Keratinocyte (primary cell): ENCODE results near the gene CCDC40. TPM values are rescaled to one million over a fixed set of nuclear protein-coding genes. Genes with fewer than 3 reads are reported as not detected.

Source experiments
- DNase-seq: peaks from one replicate; pipeline ENCODE4 v3.0.0-alpha.2; 2011; ENCODE audit warnings: low read depth, missing footprints, low spot score
- FAIRE-seq: peaks from 2 replicates; lab custom pipeline; 2011; peaks lifted over from hg19 to GRCh38; lab: Jason Lieb, UNC
- H2AFZ ChIP-seq: 2 replicates; pipeline ENCODE4 v1.6.0; 2012; ENCODE audit warnings: low read length, control low read depth, inconsistent platforms; ENCODE audit not compliant: control insufficient read depth
- H3K27ac ChIP-seq: 2 replicates; pipeline ENCODE4 v1.5.1; 2011; ENCODE audit warnings: low read length; ENCODE audit not compliant: control insufficient read depth, insufficient read depth
- H3K27me3 ChIP-seq: 3 replicates; pipeline ENCODE4 v1.6.0; 2011; ENCODE audit warnings: low read length; ENCODE audit not compliant: control insufficient read depth, insufficient read depth; ENCODE audit errors: extremely low read depth
- H3K36me3 ChIP-seq, 2 experiments: 2 replicates in 1 of 2; 3 replicates in 1 of 2; pipeline ENCODE4 v1.5.1; 2011; ENCODE audit warnings: low read length in 2 of 2, mild to moderate bottlenecking in 1 of 2; ENCODE audit not compliant: control insufficient read depth in 2 of 2, insufficient read depth in 2 of 2; ENCODE audit errors: extremely low read depth in 1 of 2
- H3K4me1 ChIP-seq: 3 replicates; pipeline ENCODE4 v1.5.1; 2011; ENCODE audit warnings: low read length; ENCODE audit not compliant: control insufficient read depth, insufficient read depth; ENCODE audit errors: extremely low read depth
- H3K4me2 ChIP-seq: 3 replicates; pipeline ENCODE4 v1.6.0; 2011; ENCODE audit warnings: low read depth, low read length; ENCODE audit not compliant: control insufficient read depth, insufficient read depth; ENCODE audit errors: extremely low read depth
- H3K4me3 ChIP-seq, 3 experiments: fragments of 200-600 bp in 1 of 3; sonication (generic) in 1 of 3; 2 replicates in 2 of 3; 3 replicates in 1 of 3; pipeline ENCODE4 v1.5.1; 2011 to 2016; ENCODE audit warnings: low read length in 3 of 3, mild to moderate bottlenecking in 3 of 3, control low read depth in 2 of 3, inconsistent platforms in 1 of 3, low read depth in 1 of 3, mixed read lengths in 1 of 3, mixed run types in 1 of 3, moderate library complexity in 1 of 3; ENCODE audit not compliant: control insufficient read depth in 2 of 3, insufficient read depth in 2 of 3; ENCODE audit errors: extremely low read depth in 1 of 3
- H3K79me2 ChIP-seq: 2 replicates; pipeline ENCODE4 v1.6.0; 2012; ENCODE audit warnings: low read length; ENCODE audit not compliant: control insufficient read depth, insufficient read depth
- H3K9ac ChIP-seq: 3 replicates; pipeline ENCODE4 v1.6.0; 2011; ENCODE audit warnings: low read length; ENCODE audit not compliant: control insufficient read depth, insufficient read depth; ENCODE audit errors: extremely low read depth
- H3K9me1 ChIP-seq: 3 replicates; pipeline ENCODE4 v1.6.0; 2011; ENCODE audit warnings: low read length; ENCODE audit not compliant: control insufficient read depth, insufficient read depth; ENCODE audit errors: extremely low read depth
- H3K9me3 ChIP-seq: 2 replicates; pipeline ENCODE4 v1.5.1; 2012; ENCODE audit warnings: low read depth, low read length; ENCODE audit not compliant: control insufficient read depth
- H4K20me1 ChIP-seq: 3 replicates; pipeline ENCODE4 v1.6.0; 2011; ENCODE audit warnings: low read length; ENCODE audit not compliant: control insufficient read depth, insufficient read depth; ENCODE audit errors: extremely low read depth
- EZH2 ChIP-seq: IDR thresholded peaks from one replicate; pipeline ENCODE4 v1.6.1; 2012; ENCODE audit warnings: inconsistent platforms, mild to moderate bottlenecking, low read length, moderate library complexity
- dilution Hi-C: fragments of 300-500 bp; cut with MboI; formaldehyde crosslinking; loops from one replicate; pipeline ENCODE4 v1.7.0; 2020; ENCODE audit warnings: low sequenced_read_pairs; ENCODE audit not compliant: extremely low pct_ligation_motif_present
- polyA plus RNA-seq, 5 experiments: library from polyadenylated mRNA; depleted of rRNA in 3 of 5; stranded (reverse) in 3 of 5; stranded (forward) in 1 of 5; unstranded in 1 of 5; fragments of >200 nt; gene quantifications; 1 replicate in 1 of 5; 2 replicates in 3 of 5; 3 replicates in 1 of 5; pipeline versions ENCODE4 v1.2.1 to v1.2.3, GENCODE V29; 2011 to 2012; ENCODE audit warnings: missing spikeins in 2 of 5, low read depth in 1 of 5, low replicate concordance in 1 of 5
- TF ChIP-seq, protein P1 (sequence below), 3 experiments: IDR thresholded peaks in 1 of 3; conservative IDR thresholded peaks in 1 of 3; optimal IDR thresholded peaks in 1 of 3; 2 replicates in 2 of 3; 3 replicates in 1 of 3; pipeline versions ENCODE3 to v1.5.1; 2011; ENCODE audit warnings: low read length in 3 of 3, mild to moderate bottlenecking in 3 of 3, moderate library complexity in 2 of 3, control low read depth in 1 of 3, inconsistent platforms in 1 of 3; ENCODE audit not compliant: insufficient read depth in 2 of 3; ENCODE audit errors: extremely low read depth in 1 of 3

Gene CCDC40
- polyA plus RNA-seq, 1 donor (not counting 4 experiments of a cell fraction or from before 2014, with no cell fraction given), result 2.4 TPM

DNA sequence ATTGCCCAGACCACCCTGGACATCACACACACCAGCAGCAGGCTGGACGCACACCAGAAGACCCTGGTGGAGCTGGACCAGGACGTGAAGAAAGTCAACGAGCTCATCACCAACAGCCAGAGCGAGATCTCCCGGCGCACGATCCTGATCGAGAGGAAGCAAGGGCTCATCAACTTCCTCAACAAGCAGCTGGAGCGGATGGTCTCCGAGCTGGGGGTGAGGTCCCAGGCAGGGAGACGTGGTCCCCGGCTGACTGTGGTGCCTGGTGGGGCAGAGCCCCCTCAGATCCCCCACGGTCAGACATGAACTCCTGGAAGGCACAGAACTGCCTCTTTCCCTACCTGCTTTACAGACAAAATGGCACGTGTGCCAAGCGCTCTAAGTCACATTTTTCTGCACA lies 48.3 kb downstream of the CCDC40 start:
- DNase-seq (no peak), FAIRE-seq (no peak)
- no peak overlapping the region for H3K27ac ChIP-seq
- no peak overlapping the region for H2AFZ ChIP-seq
- no peaks in the 10 kb centered on the region for H4K20me1 ChIP-seq
- H3K9ac ChIP-seq, result no peak overlapping the region
- no peaks in the 10 kb centered on the region for H3K4me1 ChIP-seq
- TF ChIP-seq EZH2, result no peak
- TF ChIP-seq, protein P1, sequence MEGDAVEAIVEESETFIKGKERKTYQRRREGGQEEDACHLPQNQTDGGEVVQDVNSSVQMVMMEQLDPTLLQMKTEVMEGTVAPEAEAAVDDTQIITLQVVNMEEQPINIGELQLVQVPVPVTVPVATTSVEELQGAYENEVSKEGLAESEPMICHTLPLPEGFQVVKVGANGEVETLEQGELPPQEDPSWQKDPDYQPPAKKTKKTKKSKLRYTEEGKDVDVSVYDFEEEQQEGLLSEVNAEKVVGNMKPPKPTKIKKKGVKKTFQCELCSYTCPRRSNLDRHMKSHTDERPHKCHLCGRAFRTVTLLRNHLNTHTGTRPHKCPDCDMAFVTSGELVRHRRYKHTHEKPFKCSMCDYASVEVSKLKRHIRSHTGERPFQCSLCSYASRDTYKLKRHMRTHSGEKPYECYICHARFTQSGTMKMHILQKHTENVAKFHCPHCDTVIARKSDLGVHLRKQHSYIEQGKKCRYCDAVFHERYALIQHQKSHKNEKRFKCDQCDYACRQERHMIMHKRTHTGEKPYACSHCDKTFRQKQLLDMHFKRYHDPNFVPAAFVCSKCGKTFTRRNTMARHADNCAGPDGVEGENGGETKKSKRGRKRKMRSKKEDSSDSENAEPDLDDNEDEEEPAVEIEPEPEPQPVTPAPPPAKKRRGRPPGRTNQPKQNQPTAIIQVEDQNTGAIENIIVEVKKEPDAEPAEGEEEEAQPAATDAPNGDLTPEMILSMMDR (optimal IDR thresholded peaks at IDR 0.05 in 1 of 3, IDR thresholded peaks at IDR 0.05 in 1 of 3, conservative IDR thresholded peaks at IDR 0.05 in 1 of 3; ENCODE audit: extremely low read depth in 1 of 3, insufficient read depth in 2 of 3, low read length in 3 of 3), result no peak
- H3K9me1 ChIP-seq, result no peaks in the 10 kb centered on the region
- no peaks in the 10 kb centered on the region for H3K36me3 ChIP-seq
- H3K4me3 ChIP-seq, result no peak overlapping the region
- dilution Hi-C loops, result no loop called here
- no peaks in the 10 kb centered on the region for H3K79me2 ChIP-seq
- peaks cover 7% of the 10 kb centered on the region for H3K27me3 ChIP-seq
- H3K4me2 ChIP-seq, result no peak overlapping the region
- H3K9me3 ChIP-seq, result no peaks in the 10 kb centered on the region

DNA sequence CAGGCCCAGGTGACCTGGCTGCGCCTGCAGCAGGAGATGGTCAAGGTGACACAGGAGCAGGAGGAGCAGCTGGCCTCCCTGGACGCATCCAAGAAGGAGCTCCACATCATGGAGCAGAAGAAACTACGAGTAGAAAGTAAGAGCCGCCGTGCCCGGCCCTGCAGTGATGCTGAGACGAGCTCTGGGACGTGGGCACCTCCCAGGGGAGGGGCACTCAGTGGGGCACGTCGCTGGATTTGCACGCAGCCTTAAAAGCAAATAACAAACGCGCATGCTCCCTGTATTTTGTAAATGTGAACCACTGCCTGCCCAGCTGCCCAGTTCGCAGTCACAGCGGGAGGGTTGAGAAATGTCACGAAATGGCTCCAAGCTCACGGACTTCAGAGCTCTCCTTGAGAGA lies 49.6 kb downstream of the CCDC40 start:
- no peaks in the 10 kb centered on the region for H3K9me1 ChIP-seq
- H3K79me2 ChIP-seq, result no peaks in the 10 kb centered on the region
- no peak for TF ChIP-seq EZH2
- TF ChIP-seq, protein P1 (optimal IDR thresholded peaks at IDR 0.05 in 1 of 3, IDR thresholded peaks at IDR 0.05 in 1 of 3, conservative IDR thresholded peaks at IDR 0.05 in 1 of 3; ENCODE audit: extremely low read depth in 1 of 3, insufficient read depth in 2 of 3, low read length in 3 of 3), result no peak
- dilution Hi-C loops, result no loop called here
- no peak overlapping the region for H3K9ac ChIP-seq
- DNase-seq (no peak), FAIRE-seq (no peak)
- no peaks in the 10 kb centered on the region for H3K9me3 ChIP-seq
- H3K4me1 ChIP-seq, result no peaks in the 10 kb centered on the region
- H3K4me3 ChIP-seq, result no peak overlapping the region
- no peak overlapping the region for H3K4me2 ChIP-seq
- no peaks in the 10 kb centered on the region for H4K20me1 ChIP-seq
- no peaks in the 10 kb centered on the region for H3K36me3 ChIP-seq
- no peak overlapping the region for H2AFZ ChIP-seq
- H3K27me3 ChIP-seq, result peaks cover 7% of the 10 kb centered on the region
- H3K27ac ChIP-seq, result no peak overlapping the region
